Endothelial cell of umbilical vein (primary cell): ENCODE data around the gene CNTFR. TPM values are rescaled to one million over a fixed set of nuclear protein-coding genes. Genes with fewer than 3 reads are reported as not detected.

Experiments
- BruUV-seq: library from RNA; stranded (reverse); fragments of 400-500 nt; replicated peaks from 2 replicates; lab custom pipeline; 2021; lab: Mats Ljungman, UMichigan
- CTCF ChIA-PET: fragments of 300-600, 350-600 bp; sonication (Branson Sonifier 250); formaldehyde crosslinking; loops from one replicate; lab custom pipeline; 2021; ENCODE audit warnings: antibody characterized with exemption, inconsistent platforms; lab: Charles Lee
- POLR2A ChIA-PET: fragments of 300-600, 350-600 bp; sonication (Branson Sonifier 250); formaldehyde crosslinking; loops from one replicate; lab custom pipeline; 2021; ENCODE audit warnings: antibody characterized with exemption, inconsistent platforms; lab: Charles Lee
- DNase-seq: peaks from one replicate; pipeline ENCODE4 v3.0.0-alpha.2; 2011; ENCODE audit warnings: low read depth, low spot score
- FAIRE-seq: peaks from 2 replicates; lab custom pipeline; 2011; peaks lifted over from hg19 to GRCh38; lab: Jason Lieb, UNC
- H2AFZ ChIP-seq: 2 replicates; pipeline ENCODE4 v1.6.0; 2012; ENCODE audit warnings: low read depth, low read length, control low read depth, inconsistent platforms
- H3K27ac ChIP-seq: 2 replicates; pipeline ENCODE4 v1.5.1; 2011; ENCODE audit warnings: low read depth, mild to moderate bottlenecking, control low read depth, low read length, moderate library complexity; ENCODE audit not compliant: insufficient read depth
- H3K27me3 ChIP-seq, 2 experiments: 2 replicates each; pipeline versions ENCODE4 v1.6.0 to v1.6.1; 2011; ENCODE audit warnings: low read length in 2 of 2, mixed read lengths in 1 of 2; ENCODE audit not compliant: control insufficient read depth in 2 of 2, insufficient read depth in 2 of 2
- H3K36me3 ChIP-seq, 2 experiments: 2 replicates in 1 of 2; 3 replicates in 1 of 2; pipeline ENCODE4 v1.5.1; 2011; ENCODE audit warnings: low read length in 2 of 2, mild to moderate bottlenecking in 1 of 2, moderate library complexity in 1 of 2; ENCODE audit not compliant: control insufficient read depth in 2 of 2, insufficient read depth in 2 of 2; ENCODE audit errors: extremely low read depth in 1 of 2
- H3K4me1 ChIP-seq: 3 replicates; pipeline ENCODE4 v1.5.1; 2011; ENCODE audit warnings: mild to moderate bottlenecking, low read length; ENCODE audit not compliant: control insufficient read depth, insufficient read depth; ENCODE audit errors: extremely low read depth
- H3K4me2 ChIP-seq: 2 replicates; pipeline ENCODE4 v1.6.1; 2011; ENCODE audit warnings: low read length, control low read depth, mixed read lengths; ENCODE audit not compliant: insufficient read depth
- H3K4me3 ChIP-seq, 3 experiments: fragments of 200-600 bp in 1 of 3; sonication (generic), shearing (Covaris generic) in 1 of 3; replicated peaks in 1 of 3; 2 replicates each; pipeline ENCODE4 v1.5.1; 2011 to 2016; ENCODE audit warnings: control low read depth in 3 of 3, low read length in 3 of 3, mild to moderate bottlenecking in 2 of 3, inconsistent platforms in 1 of 3, low read depth in 1 of 3, moderate library complexity in 1 of 3; ENCODE audit not compliant: insufficient read depth in 1 of 3
- H3K79me2 ChIP-seq: 2 replicates; pipeline ENCODE4 v1.6.0; 2012; ENCODE audit warnings: low read length, inconsistent platforms; ENCODE audit not compliant: control insufficient read depth, insufficient read depth
- H3K9ac ChIP-seq: replicated peaks from 2 replicates; pipeline ENCODE3; 2011; ENCODE audit warnings: low read length, control low read depth; ENCODE audit not compliant: insufficient read depth; ENCODE audit errors: extremely low read depth
- H3K9me1 ChIP-seq: replicated peaks from 3 replicates; pipeline ENCODE4 v1.6.0; 2011; ENCODE audit warnings: mild to moderate bottlenecking, low read length; ENCODE audit not compliant: control insufficient read depth, insufficient read depth; ENCODE audit errors: extremely low read depth
- H3K9me3 ChIP-seq: replicated peaks from 2 replicates; pipeline ENCODE4 v1.5.1; 2012; ENCODE audit warnings: low read length, inconsistent platforms; ENCODE audit not compliant: control insufficient read depth, insufficient read depth
- H4K20me1 ChIP-seq: replicated peaks from 2 replicates; pipeline ENCODE3; 2011; ENCODE audit warnings: mild to moderate bottlenecking, low read length; ENCODE audit not compliant: control insufficient read depth, insufficient read depth; ENCODE audit errors: extremely low read depth
- EZH2 ChIP-seq: IDR thresholded peaks from 2 replicates; pipeline ENCODE4 v1.6.1; 2012; ENCODE audit warnings: borderline replicate concordance, low read depth, mild to moderate bottlenecking, moderate library complexity, low read length, inconsistent platforms; ENCODE audit not compliant: severe bottlenecking
- FOS ChIP-seq: IDR thresholded peaks from 2 replicates; pipeline ENCODE4 v1.6.1; 2011; ENCODE audit warnings: mild to moderate bottlenecking, low read length, moderate library complexity, borderline replicate concordance; ENCODE audit not compliant: insufficient read depth
- GATA2 ChIP-seq: IDR thresholded peaks from 2 replicates; pipeline ENCODE4 v1.7.0; 2011; ENCODE audit warnings: low read depth, mild to moderate bottlenecking, moderate library complexity, mixed read lengths, low read length; ENCODE audit not compliant: insufficient read length, insufficient read depth
- JUN ChIP-seq: IDR thresholded peaks from 2 replicates; pipeline ENCODE4 v1.6.1; 2011; ENCODE audit warnings: borderline replicate concordance, low read depth; ENCODE audit not compliant: insufficient read length, insufficient read depth
- MYC ChIP-seq: IDR thresholded peaks from one replicate; pipeline ENCODE4 v1.6.1; 2011; ENCODE audit warnings: mild to moderate bottlenecking, low read depth, low read length
- POLR2A ChIP-seq: IDR thresholded peaks from 2 replicates; pipeline ENCODE4 v1.6.1; 2012; ENCODE audit warnings: low read depth, mild to moderate bottlenecking, control low read depth, low read length
- POLR2AphosphoS5 ChIP-seq: IDR thresholded peaks from 2 replicates; pipeline ENCODE4 v1.6.1; 2012; ENCODE audit warnings: low read depth, mild to moderate bottlenecking, control low read depth, low read length, moderate library complexity; ENCODE audit not compliant: insufficient read depth
- dilution Hi-C: fragments of 300-500 bp; cut with MboI; formaldehyde crosslinking; loops from one replicate; pipeline ENCODE4 v1.15.0; 2019; ENCODE audit warnings: low sequenced_read_pairs; ENCODE audit not compliant: extremely low pct_ligation_motif_present
- intact Hi-C: fragments of 100-400 bp; cut with micrococcal nuclease; formaldehyde crosslinking; loops from one replicate; pipeline ENCODE4 v1.10.0; 2022
- polyA plus RNA-seq, 4 experiments: library from polyadenylated mRNA; depleted of rRNA in 3 of 4; stranded (reverse) in 3 of 4; unstranded in 1 of 4; fragments of >200 nt; gene quantifications; 2 replicates each; pipeline versions ENCODE4 v1.2.1 to v1.2.3, GENCODE V29; 2011 to 2012; ENCODE audit warnings: missing spikeins in 1 of 4
- total RNA-seq: library from RNA; stranded (reverse); gene quantifications from 2 replicates; pipeline ENCODE4 v1.2.3, GENCODE V29; 2021
- TF ChIP-seq, protein P1 (sequence below): IDR thresholded peaks from 2 replicates; pipeline ENCODE4 v1.6.1; 2011; ENCODE audit not compliant: insufficient read depth, insufficient read length
- TF ChIP-seq, protein P2 (sequence below), 2 donors: IDR thresholded peaks; 1 replicate in 1 of 2; 2 replicates in 1 of 2; pipeline ENCODE4 v1.5.1; 2011; ENCODE audit warnings: low read length in 2 of 2, mild to moderate bottlenecking in 2 of 2, moderate library complexity in 2 of 2, control low read depth in 1 of 2, inconsistent platforms in 1 of 2, low read depth in 1 of 2; ENCODE audit not compliant: insufficient read depth in 1 of 2; ENCODE audit errors: extremely low read depth in 1 of 2

CNTFR gene
- total and polyA plus RNA-seq, 2 donors (not counting 3 experiments of a cell fraction or from before 2014, with no cell fraction given): not detected

DNA sequence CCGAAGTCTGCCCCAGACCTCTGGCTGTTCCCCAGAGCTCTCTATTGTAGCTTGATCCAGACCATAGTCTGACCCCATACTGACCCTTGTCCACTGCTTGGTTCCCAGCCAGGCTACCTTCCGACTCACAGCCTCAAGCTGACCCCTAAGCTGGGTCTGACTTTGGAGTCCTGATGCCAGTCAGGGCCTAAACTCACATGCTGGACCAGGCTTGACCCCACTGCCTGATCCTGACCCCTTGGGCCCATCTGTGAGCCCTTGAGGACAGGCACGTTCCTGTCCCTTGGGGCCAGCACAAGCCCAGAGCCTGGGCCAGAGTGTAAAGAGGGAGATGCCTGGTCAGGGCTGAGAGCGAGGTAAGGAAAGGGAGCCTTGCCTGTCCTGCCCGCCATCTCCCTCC lies 34.0 kb downstream of the CNTFR start:
- no peaks in the 10 kb centered on the region for H3K79me2 ChIP-seq
- no peak overlapping the region for H3K4me2 ChIP-seq
- no peak for TF ChIP-seq POLR2A
- no peak for TF ChIP-seq GATA2
- no peak for TF ChIP-seq JUN
- TF ChIP-seq, protein P1, sequence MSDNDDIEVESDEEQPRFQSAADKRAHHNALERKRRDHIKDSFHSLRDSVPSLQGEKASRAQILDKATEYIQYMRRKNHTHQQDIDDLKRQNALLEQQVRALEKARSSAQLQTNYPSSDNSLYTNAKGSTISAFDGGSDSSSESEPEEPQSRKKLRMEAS: no peak
- FAIRE-seq: no peak
- H3K9ac ChIP-seq: no peak overlapping the region
- no peak for DNase-seq
- H3K4me3 ChIP-seq: no peak overlapping the region
- ChIA-PET POLR2A (no interaction called here), CTCF (interaction anchor here (1.0 to 2.0 kb wide), 5 partner anchors 8 to 48 kb away, joined by 3 to 8 read pairs (median 6); no protein-coding TSS in a partner anchor)
- no TSS peak for BruUV-seq
- no peaks in the 10 kb centered on the region for H3K9me1 ChIP-seq
- intact Hi-C loops: no loop called here
- H2AFZ ChIP-seq: no peak overlapping the region
- no peak overlapping the region for H3K27ac ChIP-seq
- no peaks in the 10 kb centered on the region for H4K20me1 ChIP-seq
- peaks cover 11 to 16% of the 10 kb centered on the region in 2 experiments for H3K27me3 ChIP-seq
- H3K9me3 ChIP-seq: no peaks in the 10 kb centered on the region
- H3K4me1 ChIP-seq: no peaks in the 10 kb centered on the region
- dilution Hi-C loops: no loop called here
- H3K36me3 ChIP-seq: no peaks in the 10 kb centered on the region

DNA sequence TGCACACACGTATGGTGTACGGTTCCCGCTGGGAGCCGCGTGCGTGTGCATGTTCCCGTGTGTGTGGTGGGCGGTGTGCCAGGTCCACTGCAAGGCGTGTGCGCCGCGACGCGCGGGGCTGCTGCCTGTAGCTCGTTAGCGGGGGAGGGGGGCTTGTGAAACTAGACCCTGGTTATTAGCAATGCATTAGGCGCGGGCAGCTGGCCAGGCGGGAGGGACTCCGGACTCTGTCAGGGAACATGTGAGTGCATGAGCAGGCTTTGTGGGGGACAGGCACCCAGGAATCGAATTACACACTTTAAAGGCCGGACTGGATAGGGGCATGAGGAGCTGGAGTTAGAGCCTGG lies 34.5 kb downstream of the CNTFR start:
- Histone ChIP-seq H4K20me1 (no peaks in the 10 kb centered on the region), H3K9me3 (no peaks in the 10 kb centered on the region), H2AFZ (no peak overlapping the region), H3K4me1 (no peaks in the 10 kb centered on the region), H3K27ac (no peak overlapping the region), H3K79me2 (no peaks in the 10 kb centered on the region), H3K36me3 (no peaks in the 10 kb centered on the region), H3K4me3 (no peak overlapping the region), H3K9me1 (no peaks in the 10 kb centered on the region), H3K4me2 (no peak overlapping the region), H3K9ac (no peak overlapping the region), H3K27me3 (peaks cover 6 to 11% of the 10 kb centered on the region in 2 experiments)
- no TSS peak for BruUV-seq
- CTCF ChIA-PET: interaction anchor here (1.0 to 1.8 kb wide), 5 partner anchors 21 to 151 kb away, joined by 3 to 8 read pairs (median 4); no protein-coding TSS in a partner anchor
- FAIRE-seq (no peak), DNase-seq (no peak)
- intact Hi-C loops: no loop called here
- POLR2A ChIA-PET: no interaction called here
- TF ChIP-seq MYC (no peak), POLR2AphosphoS5 (no peak), EZH2 (no peak), GATA2 (no peak), FOS (no peak), POLR2A (no peak), JUN (no peak)
- TF ChIP-seq, protein P2, sequence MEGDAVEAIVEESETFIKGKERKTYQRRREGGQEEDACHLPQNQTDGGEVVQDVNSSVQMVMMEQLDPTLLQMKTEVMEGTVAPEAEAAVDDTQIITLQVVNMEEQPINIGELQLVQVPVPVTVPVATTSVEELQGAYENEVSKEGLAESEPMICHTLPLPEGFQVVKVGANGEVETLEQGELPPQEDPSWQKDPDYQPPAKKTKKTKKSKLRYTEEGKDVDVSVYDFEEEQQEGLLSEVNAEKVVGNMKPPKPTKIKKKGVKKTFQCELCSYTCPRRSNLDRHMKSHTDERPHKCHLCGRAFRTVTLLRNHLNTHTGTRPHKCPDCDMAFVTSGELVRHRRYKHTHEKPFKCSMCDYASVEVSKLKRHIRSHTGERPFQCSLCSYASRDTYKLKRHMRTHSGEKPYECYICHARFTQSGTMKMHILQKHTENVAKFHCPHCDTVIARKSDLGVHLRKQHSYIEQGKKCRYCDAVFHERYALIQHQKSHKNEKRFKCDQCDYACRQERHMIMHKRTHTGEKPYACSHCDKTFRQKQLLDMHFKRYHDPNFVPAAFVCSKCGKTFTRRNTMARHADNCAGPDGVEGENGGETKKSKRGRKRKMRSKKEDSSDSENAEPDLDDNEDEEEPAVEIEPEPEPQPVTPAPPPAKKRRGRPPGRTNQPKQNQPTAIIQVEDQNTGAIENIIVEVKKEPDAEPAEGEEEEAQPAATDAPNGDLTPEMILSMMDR (IDR thresholded peaks at IDR 0.05; ENCODE audit: extremely low read depth in 1 of 2, insufficient read depth in 1 of 2, low read depth in 1 of 2, low read length in 2 of 2): no peak
- TF ChIP-seq, protein P1: no peak
- dilution Hi-C loops: no loop called here
